GM21515 (cell line): Measurements from ENCODE around the gene PACSIN3.

Experiments
- ATAC-seq: cut with Tn5 transposase; IDR thresholded peaks from one replicate; pipeline ENCODE4 v1.9.1; 2021; ENCODE audit not compliant: unreplicated experiment

The PACSIN3 gene

DNA sequence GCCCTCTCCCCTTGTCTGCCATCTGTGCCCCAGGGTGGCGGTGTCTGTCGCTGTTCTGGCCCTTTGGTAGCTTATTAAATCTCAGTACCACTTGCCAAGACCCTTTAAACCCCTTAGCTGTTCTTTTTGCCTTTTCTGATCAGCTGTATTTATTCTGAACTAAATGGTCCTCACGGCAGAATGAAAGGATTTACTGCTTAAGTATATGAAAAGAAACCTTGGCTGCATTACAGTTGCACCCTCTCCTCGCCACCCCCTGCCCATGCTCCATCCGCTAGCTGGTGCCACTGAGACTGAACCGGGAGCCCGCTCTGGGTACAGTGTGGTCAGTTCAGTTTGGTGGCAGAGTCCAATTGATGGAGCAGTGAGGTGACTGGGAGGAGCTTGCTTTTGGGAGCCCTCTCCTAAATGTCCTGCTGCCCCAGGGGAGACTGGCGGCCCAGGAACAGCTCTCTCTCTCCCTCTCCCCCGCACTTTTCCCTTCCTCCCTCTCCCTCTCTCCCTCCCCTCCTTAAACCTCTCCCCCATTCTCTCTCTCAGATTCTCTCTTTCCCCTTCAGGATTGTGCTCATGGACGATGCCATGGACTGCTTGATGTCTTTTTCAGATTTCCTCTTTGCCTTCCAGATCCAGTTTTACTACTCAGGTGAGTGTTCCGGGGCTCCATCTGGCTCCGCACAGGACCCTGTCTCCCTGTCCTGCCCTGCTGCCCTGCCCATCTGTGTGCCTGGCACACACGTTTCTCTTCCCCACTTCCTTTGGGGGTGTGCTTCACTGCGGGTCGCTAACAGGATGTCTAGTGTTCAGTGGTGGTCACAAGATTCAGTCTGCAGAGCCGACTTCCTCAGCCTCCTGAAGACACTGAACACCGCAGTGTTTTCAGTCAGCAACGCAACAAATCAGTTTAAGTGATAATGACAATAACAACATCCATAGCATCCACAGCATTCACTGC lies 31.3 kb downstream of the PACSIN3 start:
- no peak for ATAC-seq

DNA sequence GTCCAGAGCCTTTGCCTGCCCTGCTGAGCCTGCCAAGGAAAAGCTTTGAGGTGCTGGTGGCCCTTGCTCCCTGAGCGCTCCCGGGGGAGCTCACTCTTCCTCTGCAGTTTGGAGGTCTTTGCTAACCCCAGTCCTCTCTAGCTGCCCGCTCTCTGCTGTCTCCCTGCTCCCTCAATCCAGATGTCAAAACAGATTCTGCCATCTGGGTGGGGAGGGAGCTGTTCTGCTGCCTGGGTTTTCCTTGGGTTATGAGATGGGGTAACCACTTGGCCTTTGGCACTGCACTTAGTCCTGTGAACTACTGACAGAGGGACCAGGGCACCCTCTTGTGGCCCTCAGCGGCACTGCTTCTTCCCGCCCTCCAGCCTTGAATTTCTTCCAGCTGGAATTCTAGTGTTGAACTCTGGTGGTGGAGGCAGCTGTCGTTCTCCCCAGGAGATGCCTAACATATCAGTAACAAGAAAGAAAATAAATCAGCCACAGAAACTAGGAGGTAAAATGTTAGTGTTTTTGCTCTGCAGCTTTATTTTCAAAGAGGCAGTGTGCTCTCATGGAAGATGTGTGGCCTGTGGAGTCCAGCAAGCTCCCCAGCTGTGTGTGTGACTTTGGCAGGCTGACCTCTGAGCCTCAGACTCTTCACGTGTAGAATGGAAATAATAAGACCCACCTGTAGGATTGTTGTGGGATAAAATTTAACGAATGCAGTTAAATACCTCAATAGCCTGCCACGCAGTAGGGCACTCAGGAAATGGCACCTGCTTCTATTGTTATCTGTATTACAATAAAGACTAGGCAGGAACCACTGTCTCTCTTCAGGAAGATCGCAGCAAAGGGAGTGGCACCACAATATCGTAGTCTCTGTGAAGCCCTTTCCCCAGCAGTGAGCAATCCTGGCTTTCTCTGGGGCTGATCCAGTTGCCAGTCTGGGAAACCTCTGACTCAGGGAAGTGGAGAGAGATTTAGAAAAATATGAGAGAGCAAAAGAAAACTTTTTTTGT lies 33.0 kb downstream of the PACSIN3 start:
- peak; percentile 64 for ATAC-seq

DNA sequence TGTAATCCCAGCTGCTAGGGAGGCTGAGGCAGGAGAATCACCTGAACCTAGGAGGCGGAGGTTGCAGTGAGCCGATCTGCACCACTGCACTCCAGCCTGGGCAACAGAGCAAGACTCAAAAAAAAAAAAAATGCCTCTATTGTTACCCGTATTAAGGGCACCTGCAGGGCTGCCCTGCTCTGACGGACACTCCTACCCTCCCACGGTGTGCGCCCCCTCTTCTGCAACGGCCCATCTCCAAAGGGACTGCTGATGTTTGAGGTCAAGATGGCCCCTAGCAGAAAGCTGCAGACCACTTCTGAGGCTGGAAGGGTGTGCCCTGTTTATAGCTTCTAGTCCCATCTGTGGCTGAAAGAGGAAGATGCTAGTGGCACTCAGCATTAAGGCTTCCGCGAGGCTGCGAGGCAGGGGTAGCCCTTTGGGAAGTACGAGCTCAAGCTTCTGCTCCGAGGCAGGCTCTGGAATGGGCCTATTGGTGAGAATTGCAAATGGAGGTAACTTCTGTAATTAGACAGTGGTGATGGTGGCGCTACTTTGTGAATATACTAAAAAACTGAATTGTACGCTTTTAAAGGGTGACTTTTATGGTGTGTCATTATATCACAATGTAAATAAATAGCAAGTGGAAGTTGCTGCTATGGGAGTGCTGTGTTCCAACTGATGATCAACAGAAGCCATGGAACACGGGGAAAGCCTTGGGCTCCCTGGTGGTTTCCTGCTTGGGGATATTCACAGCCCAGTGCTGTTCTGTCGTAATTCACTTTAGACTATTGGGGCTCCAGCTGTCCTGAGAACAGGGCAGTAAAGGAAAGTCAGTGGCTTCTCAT lies 33.9 kb downstream of the PACSIN3 start:
- ATAC-seq, result no peak

DNA sequence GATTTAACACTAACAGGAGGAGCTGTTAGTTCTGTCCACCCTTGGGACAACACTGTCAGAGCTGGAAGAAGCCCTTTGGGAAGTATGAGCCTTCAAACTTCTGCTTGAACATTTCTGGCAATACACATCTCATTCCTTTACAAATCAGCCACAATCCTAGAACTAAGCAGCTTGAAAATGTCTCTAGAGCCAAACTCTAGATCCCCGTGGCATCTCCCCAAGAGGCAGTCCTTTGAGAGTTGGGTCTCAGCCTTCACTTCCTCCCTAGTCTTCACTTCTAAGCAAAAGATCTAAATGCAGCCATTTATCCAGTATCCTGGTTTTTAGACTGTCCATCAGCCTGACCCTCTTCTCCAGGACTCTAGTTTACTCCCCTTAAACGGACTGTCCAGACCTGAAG lies 36.5 kb downstream of the PACSIN3 start:
- no peak for ATAC-seq

DNA sequence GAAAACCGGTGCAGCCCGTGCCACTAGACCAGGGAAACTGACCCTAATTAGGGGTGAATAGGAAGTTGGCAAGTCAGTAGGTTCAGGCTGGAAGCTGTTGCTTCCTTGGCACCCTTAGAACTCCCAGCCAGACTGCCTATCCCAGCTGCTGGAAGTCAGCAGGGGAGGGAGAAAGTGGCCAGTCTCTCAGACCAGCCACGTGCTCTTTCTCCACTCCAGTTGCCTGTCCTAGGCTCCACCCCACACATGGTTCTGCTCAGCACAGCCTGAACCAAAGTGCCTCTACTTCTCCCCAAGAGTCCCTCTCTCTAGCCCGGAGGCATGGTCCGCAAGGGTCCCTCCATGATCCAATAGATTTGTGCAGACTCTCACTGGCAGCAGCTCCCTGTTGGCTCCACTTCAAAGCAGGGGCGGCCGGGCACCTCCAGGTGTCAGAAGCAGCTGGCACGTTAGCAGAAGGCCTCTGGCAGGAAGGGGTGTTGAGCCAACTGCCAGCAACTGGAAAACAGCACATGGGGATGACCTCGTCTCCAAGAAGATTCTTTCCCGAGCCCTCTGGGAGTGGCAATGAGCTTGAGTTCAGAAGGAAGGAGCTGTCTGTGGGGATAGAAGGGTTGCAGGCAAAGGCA lies 37.2 kb downstream of the PACSIN3 start:
- no peak for ATAC-seq

DNA sequence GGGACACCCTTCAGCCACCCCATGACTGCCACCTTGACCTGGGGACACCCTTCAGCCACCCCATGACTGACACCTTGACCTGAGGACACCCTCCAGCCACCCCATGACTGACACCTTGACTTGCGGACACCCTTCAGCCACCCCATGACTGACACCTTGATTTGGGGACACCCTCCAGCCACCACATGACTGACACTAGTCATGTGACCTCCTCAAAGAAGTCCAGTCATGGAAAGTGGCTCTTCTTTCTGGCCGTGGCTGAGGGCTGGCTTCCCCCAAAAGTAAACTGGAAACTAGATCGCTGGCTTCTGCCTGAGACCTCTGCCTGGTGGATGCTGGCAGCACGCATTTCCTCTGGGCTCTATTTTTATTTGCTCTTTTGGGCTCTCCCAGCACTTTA lies 38.0 kb downstream of the PACSIN3 start:
- ATAC-seq, result no peak

DNA sequence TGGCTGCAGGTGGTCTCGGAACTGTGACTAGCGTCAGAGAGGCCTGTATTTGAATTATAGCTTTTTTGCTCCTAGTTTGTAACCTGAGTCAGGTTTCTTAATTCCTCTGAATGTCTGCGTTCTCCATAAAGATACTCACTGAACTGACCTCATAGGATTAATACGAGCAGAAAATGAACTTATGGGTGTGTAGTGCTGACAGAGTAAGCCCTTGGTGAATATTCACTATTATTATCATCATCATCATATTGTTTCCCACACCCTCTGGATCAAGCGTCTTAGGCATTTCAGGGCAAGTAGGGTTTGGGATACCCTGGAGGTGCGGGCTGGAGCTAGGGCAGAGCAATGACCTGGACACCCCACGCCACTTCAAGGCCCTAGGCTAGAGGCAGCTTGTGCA lies 38.6 kb downstream of the PACSIN3 start:
- no peak for ATAC-seq

DNA sequence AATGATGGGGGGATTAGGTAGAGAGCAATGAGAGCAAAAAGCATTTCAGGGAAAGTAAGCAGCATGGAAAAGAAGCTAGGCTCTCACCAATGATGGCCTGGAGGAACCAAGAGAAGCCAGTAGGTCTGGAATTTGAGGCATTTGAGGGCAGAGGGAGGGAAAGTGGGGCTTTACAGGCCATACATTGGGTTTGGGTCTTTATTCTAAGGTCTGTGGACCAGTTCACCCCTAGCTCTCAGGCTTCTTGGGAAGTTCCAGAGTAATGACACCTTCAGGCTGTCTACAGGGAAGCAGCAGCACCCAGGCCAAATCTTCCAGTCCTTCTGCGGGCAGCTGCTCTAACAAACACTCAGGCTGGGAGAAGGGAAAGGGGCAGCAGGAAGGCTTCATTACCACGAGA lies 39.0 kb downstream of the PACSIN3 start:
- no peak for ATAC-seq

DNA sequence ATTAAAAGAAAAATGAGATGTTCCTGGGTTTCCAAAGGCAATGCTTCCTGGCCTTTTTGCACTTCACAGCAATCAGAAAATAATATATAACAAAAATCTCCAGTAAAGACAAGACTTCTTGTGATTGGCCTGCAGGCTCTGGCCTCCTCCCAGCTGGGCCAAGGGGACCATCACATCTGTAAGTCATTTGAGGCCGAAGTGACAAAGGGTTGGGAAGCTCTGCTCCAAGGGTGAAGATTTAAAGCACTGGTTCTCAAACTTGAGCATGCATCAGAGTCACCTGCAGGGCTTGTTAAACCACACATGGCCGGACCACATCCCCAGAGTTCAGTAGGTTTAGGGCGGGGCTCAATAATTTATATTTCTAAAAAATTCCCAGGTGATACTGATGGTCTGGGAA lies 41.7 kb downstream of the PACSIN3 start:
- no peak for ATAC-seq

DNA sequence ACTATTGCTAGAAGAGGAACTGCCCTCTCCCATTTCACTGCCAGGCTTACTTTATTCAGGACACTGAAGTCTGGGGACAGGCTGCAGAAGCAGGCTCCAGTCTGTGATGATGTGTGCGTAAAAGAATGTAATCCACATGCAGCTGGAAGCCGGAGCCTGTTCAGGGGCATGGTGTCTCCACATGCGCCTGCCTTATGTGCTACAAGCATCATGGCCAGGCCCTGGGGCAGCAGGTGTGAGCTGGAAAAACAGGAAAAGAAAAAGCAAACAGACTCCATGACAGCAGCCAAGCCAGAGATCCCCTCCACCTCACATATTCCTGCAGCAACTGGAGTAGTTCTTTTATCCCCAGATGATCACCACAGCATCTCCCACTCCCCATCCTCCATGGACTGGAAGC lies 42.9 kb downstream of the PACSIN3 start:
- ATAC-seq, result no peak

DNA sequence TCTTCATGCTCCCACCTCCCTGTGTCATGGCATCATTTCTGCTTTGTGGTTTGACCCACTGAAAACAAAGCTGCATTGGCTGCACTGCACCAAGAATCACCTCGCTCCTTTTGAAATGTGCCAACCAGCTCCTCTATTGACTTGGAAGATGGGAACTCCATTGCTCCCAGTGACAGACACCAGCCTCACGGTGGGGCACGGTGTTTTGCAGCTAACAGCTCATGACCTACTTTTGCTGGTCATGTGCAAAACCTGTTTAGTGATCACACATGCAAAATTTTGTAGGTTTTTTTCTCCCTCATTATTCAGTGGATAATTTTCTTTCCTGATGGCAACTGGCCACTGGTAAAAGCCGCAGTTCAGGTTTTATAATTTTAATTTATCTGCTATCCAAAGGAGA lies 46.4 kb downstream of the PACSIN3 start:
- no peak for ATAC-seq

DNA sequence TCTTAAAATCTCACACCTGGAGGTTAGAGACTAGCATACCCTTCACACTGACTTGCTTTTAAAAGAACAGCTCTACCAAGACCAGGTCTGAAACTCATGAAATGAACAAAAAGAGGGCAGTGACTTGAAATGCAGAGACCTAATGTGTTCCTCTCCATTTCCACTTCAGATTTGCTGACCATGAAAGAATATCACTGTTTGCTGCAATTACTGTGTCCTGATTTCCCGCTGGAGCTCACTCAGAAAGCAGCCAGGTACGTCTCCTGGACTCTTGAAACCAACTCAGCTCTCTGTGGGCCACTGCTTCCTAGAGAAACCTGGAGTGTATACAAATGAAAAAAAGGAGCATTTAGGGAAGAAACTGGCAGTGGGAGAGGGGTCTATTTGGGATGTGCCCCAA lies 48.8 kb downstream of the PACSIN3 start:
- no peak for ATAC-seq

DNA sequence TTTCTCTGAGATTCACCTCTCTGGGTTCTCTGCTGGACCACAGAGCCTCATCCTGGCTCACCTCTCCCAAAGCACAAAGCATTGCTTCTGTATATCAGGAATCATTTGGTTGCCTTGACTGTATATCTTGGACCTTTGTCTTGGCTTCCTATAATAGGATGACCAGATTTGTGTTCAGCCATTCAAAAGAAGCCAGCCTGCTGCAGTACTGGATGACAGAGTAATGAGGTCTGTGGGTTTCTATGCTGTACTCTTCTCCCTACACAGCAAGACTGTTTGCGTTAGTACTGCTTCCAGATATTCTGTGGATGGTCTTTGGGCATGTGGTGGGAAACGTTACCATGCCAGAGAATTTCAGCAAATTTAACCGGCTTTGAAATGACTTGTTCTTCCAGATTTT lies 49.3 kb downstream of the PACSIN3 start:
- no peak for ATAC-seq

DNA sequence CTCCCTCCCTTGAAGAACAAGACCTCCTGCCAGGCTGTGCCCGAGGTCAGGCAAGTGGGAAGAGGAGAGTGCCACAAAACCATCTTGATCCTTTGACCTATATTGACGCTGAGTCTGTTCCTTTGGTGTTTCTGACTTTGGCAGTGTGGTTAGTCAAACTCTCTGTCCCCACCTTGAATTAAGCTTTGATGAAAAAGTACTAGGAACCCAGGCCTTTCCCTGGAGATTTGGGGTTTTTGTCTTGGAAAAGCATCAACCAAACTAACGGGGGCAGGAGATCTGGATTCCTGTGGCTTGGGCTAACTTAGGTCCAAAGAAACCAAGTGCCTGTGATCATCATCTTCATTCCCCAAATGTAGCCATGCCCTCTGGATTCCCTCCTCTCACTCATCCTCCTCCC lies 49.9 kb downstream of the PACSIN3 start:
- ATAC-seq, result no peak

DNA sequence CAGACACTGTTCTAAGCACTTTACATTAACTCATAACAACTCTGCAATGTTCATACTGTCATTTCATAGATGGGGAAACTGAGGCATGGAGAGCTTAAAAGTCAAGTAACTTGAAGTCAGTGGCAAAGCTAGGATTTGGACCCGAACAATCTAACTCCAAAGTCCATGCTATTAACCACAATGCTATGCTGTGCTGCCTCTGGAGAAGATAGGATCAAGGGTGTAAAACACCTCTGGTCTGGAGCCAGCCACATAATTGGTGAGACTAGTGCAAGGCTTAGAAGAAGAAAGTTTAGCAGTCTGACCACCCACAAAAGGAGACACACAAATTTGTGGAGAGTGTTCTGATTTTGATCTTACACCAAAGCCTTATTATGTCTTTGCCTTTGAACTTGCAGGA lies 53.3 kb downstream of the PACSIN3 start:
- no peak for ATAC-seq

DNA sequence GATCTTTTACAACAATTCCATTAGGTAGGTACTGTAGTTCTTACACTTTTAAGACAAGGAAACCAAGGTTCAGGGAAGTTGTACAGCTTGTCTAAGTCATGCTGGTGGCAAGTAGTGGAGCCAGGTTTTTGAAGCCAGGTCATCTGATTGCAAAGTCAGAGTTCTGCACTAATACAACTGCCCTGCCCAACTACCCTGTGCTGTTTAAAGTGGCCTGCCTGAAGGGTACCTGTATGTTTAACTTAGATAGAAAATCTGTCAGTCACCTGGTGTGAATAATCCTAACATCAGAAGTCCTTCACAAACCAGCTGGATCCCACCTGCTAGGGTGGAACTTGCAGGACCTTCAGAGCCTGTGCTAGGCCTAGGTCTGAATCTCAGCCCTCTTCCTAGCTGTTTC lies 53.7 kb downstream of the PACSIN3 start:
- ATAC-seq, result no peak

DNA sequence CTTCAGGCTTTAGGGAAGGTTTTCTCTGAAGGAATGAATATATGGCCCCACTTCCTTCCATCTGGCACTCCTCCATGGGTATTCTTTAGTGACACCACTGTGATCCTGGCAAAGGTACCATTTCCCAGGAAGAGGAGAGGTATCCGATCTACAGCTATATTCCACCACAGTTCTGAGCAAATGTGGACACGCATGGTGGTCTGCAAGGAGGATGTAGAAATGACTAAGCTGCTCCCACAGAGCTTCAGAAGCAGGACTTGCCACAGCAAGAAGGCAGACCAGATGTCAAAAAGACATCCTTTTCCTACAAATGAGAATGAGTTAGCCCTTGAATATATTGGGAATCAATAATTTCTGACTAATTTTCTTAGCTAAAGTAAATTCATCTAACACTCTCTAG lies 55.1 kb downstream of the PACSIN3 start:
- ATAC-seq, result no peak

DNA sequence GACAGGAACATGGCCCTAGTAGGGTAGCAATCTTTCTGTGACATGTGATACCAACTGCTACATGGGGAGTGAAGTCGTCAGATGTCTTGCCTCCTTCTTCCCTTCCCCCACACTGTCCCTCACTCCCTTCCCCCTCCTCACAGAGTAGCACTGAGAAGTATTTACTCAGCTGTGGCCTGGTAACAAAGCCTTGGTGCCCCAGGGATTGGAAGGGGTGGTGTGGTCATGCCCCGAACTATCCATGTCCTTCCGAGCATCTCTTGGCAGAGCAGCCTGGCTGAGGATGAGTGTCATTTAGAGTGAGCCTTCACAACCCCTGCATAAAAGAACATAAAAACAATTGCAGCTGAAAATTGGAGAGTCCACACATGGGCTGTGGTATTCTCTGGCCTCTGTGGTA lies 55.7 kb downstream of the PACSIN3 start:
- ATAC-seq, result no peak
